Gastroesophageal sphincter (tissue), 4 donors: ENCODE results near the gene RFTN1. TPM values are rescaled to one million over a fixed set of nuclear protein-coding genes. Genes with fewer than 3 reads are reported as not detected.

Source experiments
- ATAC-seq: fragments of 150-250 bp; one replicate; pipeline ENCODE4 v1.9.1; 2016; ENCODE audit warnings: mild to moderate bottlenecking, moderate library complexity
- H3K27ac ChIP-seq, 4 donors: fragments of 200-600 bp; sonication (generic) in 3 of 4; 1 replicate in 3 of 4; 2 replicates in 1 of 4; pipeline ENCODE4 v1.5.1; 2016 to 2019
- H3K27me3 ChIP-seq: fragments of 200-600 bp; sonication (generic); one replicate; pipeline ENCODE4 v1.5.1; 2019
- H3K36me3 ChIP-seq, 2 donors: fragments of 200-600 bp; sonication (generic); one replicate each; pipeline ENCODE4 v1.5.1; 2019; ENCODE audit warnings: control low read depth in 1 of 2
- H3K4me1 ChIP-seq, 3 donors: fragments of 200-600 bp; sonication (generic); 1 replicate in 2 of 3; 2 replicates in 1 of 3; pipeline ENCODE4 v1.5.1; 2016 to 2019; ENCODE audit warnings: control low read depth in 2 of 3
- H3K4me3 ChIP-seq, 2 donors: fragments of 200-600 bp; sonication (generic); one replicate each; pipeline ENCODE4 v1.5.1; 2019; ENCODE audit warnings: mild to moderate bottlenecking in 1 of 2, moderate library complexity in 1 of 2
- H3K9me3 ChIP-seq, 3 donors: fragments of 200-600 bp; sonication (generic); one replicate each; pipeline ENCODE4 v1.5.1; 2017 to 2019; ENCODE audit warnings: control low read depth in 2 of 3
- CTCF ChIP-seq, 4 experiments: fragments of 200-600 bp in 2 of 4; fragments of 450-650 bp in 2 of 4; sonication (generic) in 1 of 4; IDR thresholded peaks; one replicate each; pipeline ENCODE4 v1.5.1; 2017 to 2019; ENCODE audit warnings: antibody characterized with exemption in 4 of 4, mild to moderate bottlenecking in 2 of 4, moderate library complexity in 2 of 4
- EP300 ChIP-seq: sonication (generic); formaldehyde crosslinking; IDR thresholded peaks from one replicate; pipeline ENCODE4 v1.6.1; 2017; ENCODE audit warnings: antibody characterized with exemption, mild to moderate bottlenecking
- POLR2A ChIP-seq, 2 donors: fragments of 450-650 bp; IDR thresholded peaks; one replicate each; pipeline ENCODE4 v1.6.1; 2017; ENCODE audit warnings: antibody characterized with exemption in 2 of 2, mild to moderate bottlenecking in 2 of 2, moderate library complexity in 1 of 2
- POLR2AphosphoS5 ChIP-seq: sonication (generic); formaldehyde crosslinking; IDR thresholded peaks from one replicate; pipeline ENCODE4 v1.6.1; 2017; ENCODE audit warnings: antibody characterized with exemption
- WGBS, 2 donors: methylation state at CpG; one replicate each; pipeline ENCODE4 v1.1.5; 2018; ENCODE audit warnings: low coverage in 1 of 2; 5-methylcytosine and 5-hydroxymethylcytosine counted together
- total RNA-seq, 4 donors: library from RNA; depleted of rRNA; stranded (reverse); fragments of >200 nt; gene quantifications; one replicate each; pipeline ENCODE4 v1.1.0, GENCODE V29; 2016

Gene RFTN1
- total RNA-seq, 4 donors from 2014 or later = 30.6 to 110 (median 68.2) TPM

- 87 to 93% methylated on average over 4 of the region's 4 CpGs for WGBS, 2 donors
- Histone ChIP-seq H3K4me1 (peaks cover 0 to 40% (median 4%) of the 10 kb centered on the region in 3 donors), H3K27ac (peak overlapping the region in 3 of 4 donors; percentile 11 to 77 (median 46)), H3K27me3 (no peaks in the 10 kb centered on the region), H3K36me3 (peaks cover 0 to 84% of the 10 kb centered on the region in 2 donors), H3K4me3 (no peak overlapping the region), H3K9me3 (no peaks in the 10 kb centered on the region)
- no peak for ATAC-seq
- no peak for TF ChIP-seq POLR2A (IDR thresholded peaks at IDR 0.05)
Observed at GRCh38 chr3:16319723-16320122, 193.8 kb downstream of the RFTN1 start.

- Histone ChIP-seq H3K9me3 (no peaks in the 10 kb centered on the region), H3K4me3 (no peak overlapping the region), H3K4me1 (peaks cover 0 to 40% (median 4%) of the 10 kb centered on the region in 3 donors), H3K36me3 (peaks cover 0 to 87% of the 10 kb centered on the region in 2 donors), H3K27me3 (no peaks in the 10 kb centered on the region), H3K27ac (peak overlapping the region in 2 of 4 donors; percentile 11 to 77)
- 77% methylated on average over 4 of the region's 4 CpGs; no CpG with 5 or more reads in 1 of the 2 donors for WGBS, 2 donors
- no peak for ATAC-seq
- TF ChIP-seq POLR2A (IDR thresholded peaks at IDR 0.05) (no peak), CTCF (IDR thresholded peaks at IDR 0.05) (peak in 2 of 4 experiments; percentile 11 to 22)
Observed at GRCh38 chr3:16319307-16319706, 194.2 kb downstream of the RFTN1 start.

GRCh38 chr3:16318176-16318575 is 195.3 kb downstream of the RFTN1 start:
- no peak for ATAC-seq
- H3K4me1 ChIP-seq = peaks cover 0 to 40% (median 4%) of the 10 kb centered on the region in 3 donors
- no peak for TF ChIP-seq POLR2A (IDR thresholded peaks at IDR 0.05)
- peak overlapping the region in 3 of 4 donors; percentile 43 to 77 (median 76) for H3K27ac ChIP-seq
- H3K36me3 ChIP-seq = peaks cover 0 to 90% of the 10 kb centered on the region in 2 donors
- no peaks in the 10 kb centered on the region for H3K27me3 ChIP-seq
- H3K4me3 ChIP-seq = no peak overlapping the region
- no peaks in the 10 kb centered on the region for H3K9me3 ChIP-seq
- WGBS, 2 donors = 75 to 87% methylated on average over 2 to 4 of the region's 7 CpGs

- Histone ChIP-seq H3K4me3 (no peak overlapping the region), H3K27ac (peak overlapping the region in 3 of 4 donors; percentile 43 to 77 (median 76)), H3K27me3 (no peaks in the 10 kb centered on the region), H3K36me3 (peaks cover 0 to 87% of the 10 kb centered on the region in 2 donors), H3K4me1 (peaks cover 0 to 43% (median 4%) of the 10 kb centered on the region in 3 donors), H3K9me3 (no peaks in the 10 kb centered on the region)
- no peak for TF ChIP-seq EP300
- 83% methylated on average over 1 of the region's 6 CpGs; no CpG with 5 or more reads in 1 of the 2 donors for WGBS, 2 donors
- no peak for ATAC-seq
Observed at GRCh38 chr3:16317561-16317945, 195.9 kb downstream of the RFTN1 start.

- Histone ChIP-seq H3K27ac (peak overlapping the region in 3 of 4 donors; percentile 43 to 77 (median 76)), H3K27me3 (no peaks in the 10 kb centered on the region), H3K4me1 (peaks cover 0 to 43% (median 4%) of the 10 kb centered on the region in 3 donors), H3K9me3 (no peaks in the 10 kb centered on the region), H3K4me3 (no peak overlapping the region), H3K36me3 (peaks cover 0 to 82% of the 10 kb centered on the region in 2 donors)
- TF ChIP-seq CTCF (IDR thresholded peaks at IDR 0.05) (no peak), POLR2AphosphoS5 (no peak), EP300 (no peak), POLR2A (IDR thresholded peaks at IDR 0.05) (no peak)
- ATAC-seq = no peak
- WGBS, 2 donors = 84 to 86% methylated on average over 3 to 4 of the region's 5 CpGs
Observed at GRCh38 chr3:16316847-16317560, 196.5 kb downstream of the RFTN1 start.

- WGBS, 2 donors = no CpG with 5 or more reads among the region's 3 CpGs
- H3K4me1 ChIP-seq = peaks cover 4 to 48% (median 4%) of the 10 kb centered on the region in 3 donors
Observed at GRCh38 chr3:16316396-16316795, 197.1 kb downstream of the RFTN1 start.

More at GRCh38 chr3:16316396-16316795, 197.1 kb downstream of the RFTN1 start:
- H3K27ac ChIP-seq = peak overlapping the region in 3 of 4 donors; percentile 43 to 77 (median 76)
- peaks cover 0 to 76% of the 10 kb centered on the region in 2 donors for H3K36me3 ChIP-seq
- no peak for TF ChIP-seq CTCF (IDR thresholded peaks at IDR 0.05)
- no peak for TF ChIP-seq POLR2AphosphoS5
- TF ChIP-seq POLR2A (IDR thresholded peaks at IDR 0.05) = no peak
- no peak for TF ChIP-seq EP300
- no peaks in the 10 kb centered on the region for H3K27me3 ChIP-seq
- H3K4me3 ChIP-seq = no peak overlapping the region
- no peaks in the 10 kb centered on the region for H3K9me3 ChIP-seq
- ATAC-seq = no peak
